Upper lobe of right lung (tissue), 1 donor: ENCODE measurements around the gene PKIB. TPM values are rescaled to one million over a fixed set of nuclear protein-coding genes. Genes with fewer than 3 reads are reported as not detected.

Source experiments
- ATAC-seq: fragments of 200-7000 bp; cut with Tn5 transposase; one replicate; pipeline ENCODE4 v1.9.1; 2020; ENCODE audit warnings: mild to moderate bottlenecking, moderate library complexity
- DNase-seq: peaks from one replicate; pipeline ENCODE4 v3.0.0-alpha.2; 2020
- H3K27ac ChIP-seq: fragments of 200-600 bp; one replicate; pipeline ENCODE4 v1.8.0; 2022
- H3K27me3 ChIP-seq: fragments of 200-600 bp; one replicate; pipeline ENCODE4 v1.8.0; 2022; ENCODE audit warnings: mild to moderate bottlenecking
- H3K36me3 ChIP-seq: fragments of 200-600 bp; one replicate; pipeline ENCODE4 v1.8.0; 2022
- H3K4me1 ChIP-seq: fragments of 200-600 bp; one replicate; pipeline ENCODE4 v1.8.0; 2022
- H3K4me3 ChIP-seq: fragments of 200-600 bp; one replicate; pipeline ENCODE4 v1.8.0; 2022; ENCODE audit warnings: mild to moderate bottlenecking
- H3K9me3 ChIP-seq: fragments of 200-600 bp; one replicate; pipeline ENCODE4 v1.8.0; 2022
- intact Hi-C: fragments of 100-400 bp; cut with DNase I; formaldehyde crosslinking; loops from one replicate; pipeline ENCODE4 v1.11.0; 2022
- total RNA-seq: library from RNA; stranded (reverse); fragmentation: NEBNext Ultra II Directional; extraction: Animal tissue kit (Norgen Biotek cat#: 25700); gene quantifications from one replicate; pipeline ENCODE4 v1.2.1, GENCODE V29; 2021
- TF ChIP-seq, protein P1 (sequence below): fragments of 200-600 bp; IDR thresholded peaks from one replicate; pipeline ENCODE4 v1.8.0; 2022; ENCODE audit warnings: antibody characterized with exemption
- donor health status: DM: no; HTN: yes; CAD: no; lungs with severe emphysema.

The PKIB gene
- total RNA-seq, 1 donor from 2014 or later: 2.1 TPM

- no peak overlapping the region for H3K4me3 ChIP-seq
- no peaks in the 10 kb centered on the region for H3K4me1 ChIP-seq
- ATAC-seq (no peak), DNase-seq (no peak)
- no peaks in the 10 kb centered on the region for H3K27me3 ChIP-seq
- intact Hi-C loops: no loop called here
- no peaks in the 10 kb centered on the region for H3K36me3 ChIP-seq
- TF ChIP-seq, protein P1, sequence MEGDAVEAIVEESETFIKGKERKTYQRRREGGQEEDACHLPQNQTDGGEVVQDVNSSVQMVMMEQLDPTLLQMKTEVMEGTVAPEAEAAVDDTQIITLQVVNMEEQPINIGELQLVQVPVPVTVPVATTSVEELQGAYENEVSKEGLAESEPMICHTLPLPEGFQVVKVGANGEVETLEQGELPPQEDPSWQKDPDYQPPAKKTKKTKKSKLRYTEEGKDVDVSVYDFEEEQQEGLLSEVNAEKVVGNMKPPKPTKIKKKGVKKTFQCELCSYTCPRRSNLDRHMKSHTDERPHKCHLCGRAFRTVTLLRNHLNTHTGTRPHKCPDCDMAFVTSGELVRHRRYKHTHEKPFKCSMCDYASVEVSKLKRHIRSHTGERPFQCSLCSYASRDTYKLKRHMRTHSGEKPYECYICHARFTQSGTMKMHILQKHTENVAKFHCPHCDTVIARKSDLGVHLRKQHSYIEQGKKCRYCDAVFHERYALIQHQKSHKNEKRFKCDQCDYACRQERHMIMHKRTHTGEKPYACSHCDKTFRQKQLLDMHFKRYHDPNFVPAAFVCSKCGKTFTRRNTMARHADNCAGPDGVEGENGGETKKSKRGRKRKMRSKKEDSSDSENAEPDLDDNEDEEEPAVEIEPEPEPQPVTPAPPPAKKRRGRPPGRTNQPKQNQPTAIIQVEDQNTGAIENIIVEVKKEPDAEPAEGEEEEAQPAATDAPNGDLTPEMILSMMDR: no peak
- H3K27ac ChIP-seq: no peak overlapping the region
- no peaks in the 10 kb centered on the region for H3K9me3 ChIP-seq
Measured at GRCh38 chr6:122649701-122650100, 39.5 kb downstream of the PKIB start.

DNA sequence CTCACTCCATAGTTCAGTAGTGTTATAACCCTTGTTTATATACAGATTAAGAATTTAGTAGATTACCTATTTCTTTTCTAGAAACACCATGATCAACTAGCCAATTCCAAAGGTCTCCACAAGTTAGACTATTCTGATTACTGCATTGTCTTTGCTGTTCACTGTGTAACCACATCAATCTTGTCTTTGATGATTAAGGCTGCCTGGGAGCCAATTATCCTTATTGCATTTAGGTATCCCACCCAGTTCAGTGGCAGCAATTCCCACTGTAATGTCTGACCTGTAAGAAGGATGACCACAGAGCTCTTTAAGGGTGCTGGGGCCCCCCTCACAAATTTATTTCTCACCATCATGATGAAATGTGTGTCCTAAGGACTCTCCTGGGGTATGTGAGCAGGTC is 40.2 kb downstream of the PKIB start:
- no peak overlapping the region for H3K4me3 ChIP-seq
- DNase-seq: no peak
- H3K27ac ChIP-seq: no peak overlapping the region
- H3K4me1 ChIP-seq: no peaks in the 10 kb centered on the region
- no peaks in the 10 kb centered on the region for H3K9me3 ChIP-seq
- H3K27me3 ChIP-seq: no peaks in the 10 kb centered on the region
- intact Hi-C loops: no loop called here
- no peak for ATAC-seq
- H3K36me3 ChIP-seq: no peaks in the 10 kb centered on the region
- TF ChIP-seq, protein P1: no peak

DNA sequence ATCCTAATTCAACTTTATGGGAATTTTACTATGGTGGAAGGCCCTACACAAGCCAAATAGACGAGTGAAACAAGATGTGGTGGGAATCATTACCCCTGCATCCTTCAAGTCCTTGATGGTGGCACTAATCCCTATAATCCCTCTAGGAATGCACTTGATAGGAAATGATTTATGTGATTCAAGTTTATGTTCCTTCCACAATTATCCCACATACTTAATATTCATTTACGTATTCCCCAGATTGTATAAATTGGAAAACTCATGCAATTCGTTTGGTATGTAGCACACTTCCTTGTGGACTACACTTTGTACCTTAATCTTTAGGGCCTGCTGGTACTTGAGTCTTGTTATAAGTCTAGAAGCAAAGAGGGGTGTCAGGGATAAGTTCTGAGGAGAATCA is 40.8 kb downstream of the PKIB start:
- Histone ChIP-seq H3K27me3 (no peaks in the 10 kb centered on the region), H3K9me3 (no peaks in the 10 kb centered on the region), H3K4me3 (no peak overlapping the region), H3K27ac (no peak overlapping the region), H3K36me3 (no peaks in the 10 kb centered on the region), H3K4me1 (no peaks in the 10 kb centered on the region)
- TF ChIP-seq, protein P1: no peak
- ATAC-seq: no peak
- intact Hi-C loops: no loop called here
- DNase-seq: no peak

GRCh38 chr6:122651604-122652003 is 41.4 kb downstream of the PKIB start:
- TF ChIP-seq, protein P1: no peak
- H3K4me1 ChIP-seq: no peaks in the 10 kb centered on the region
- no peak overlapping the region for H3K4me3 ChIP-seq
- no peaks in the 10 kb centered on the region for H3K36me3 ChIP-seq
- no peak overlapping the region for H3K27ac ChIP-seq
- intact Hi-C loops: no loop called here
- H3K27me3 ChIP-seq: no peaks in the 10 kb centered on the region
- ATAC-seq: no peak
- H3K9me3 ChIP-seq: no peaks in the 10 kb centered on the region
- DNase-seq: no peak

DNA sequence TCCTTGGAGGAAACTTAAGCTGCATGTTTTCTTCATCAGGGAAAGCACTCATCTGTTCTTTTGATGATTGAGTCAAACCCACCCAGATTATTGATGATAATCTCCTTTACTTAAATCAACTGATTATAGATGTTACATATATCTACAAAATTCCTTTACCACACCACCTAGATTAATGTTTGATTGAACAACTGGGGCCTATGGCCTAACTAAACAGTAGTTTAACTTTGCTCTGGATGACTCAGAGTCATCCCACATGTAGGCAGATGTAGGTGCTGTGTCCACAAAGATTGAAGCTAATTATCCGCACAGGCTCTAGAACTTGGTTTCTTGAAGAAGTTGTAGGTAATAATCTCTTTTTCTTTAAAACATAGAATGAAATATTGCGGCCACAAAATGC is 42.2 kb downstream of the PKIB start:
- H3K4me3 ChIP-seq: no peak overlapping the region
- no peak for ATAC-seq
- intact Hi-C loops: no loop called here
- TF ChIP-seq, protein P1: no peak
- no peaks in the 10 kb centered on the region for H3K4me1 ChIP-seq
- no peaks in the 10 kb centered on the region for H3K27me3 ChIP-seq
- no peaks in the 10 kb centered on the region for H3K36me3 ChIP-seq
- no peak overlapping the region for H3K27ac ChIP-seq
- no peak for DNase-seq
- H3K9me3 ChIP-seq: no peaks in the 10 kb centered on the region

DNA sequence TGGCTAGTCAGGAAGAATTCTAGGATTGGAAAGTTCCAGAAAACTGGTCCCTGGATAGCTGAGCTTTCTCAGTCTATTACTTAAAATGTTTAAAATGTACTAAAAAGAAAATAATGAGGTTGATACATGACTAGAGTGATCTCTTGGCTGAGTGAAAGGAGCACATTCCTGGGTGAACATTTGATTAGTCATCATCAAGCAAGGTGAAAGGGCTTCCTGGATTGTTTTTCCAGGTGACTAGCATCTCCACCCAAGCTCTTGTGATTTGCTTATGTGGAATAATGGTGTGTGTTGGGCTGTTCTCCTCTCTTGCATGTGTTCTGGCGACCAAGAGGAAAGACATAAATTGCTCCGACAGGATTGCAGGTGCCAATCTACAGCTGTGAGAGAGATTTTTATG is 42.9 kb downstream of the PKIB start:
- Histone ChIP-seq H3K4me1 (no peaks in the 10 kb centered on the region), H3K36me3 (no peaks in the 10 kb centered on the region), H3K27ac (no peak overlapping the region), H3K27me3 (no peaks in the 10 kb centered on the region), H3K9me3 (no peaks in the 10 kb centered on the region), H3K4me3 (no peak overlapping the region)
- intact Hi-C loops: no loop called here
- TF ChIP-seq, protein P1: no peak
- no peak for ATAC-seq
- DNase-seq: no peak
